H1 (cell line): ENCODE results near the gene ATP6V1G3. TPM values are rescaled to one million over a fixed set of nuclear protein-coding genes. Genes with fewer than 3 reads are reported as not detected.

Experiments used
- CTCF ChIA-PET: fragments of 300-600 bp; sonication (Branson Sonifier 250); formaldehyde crosslinking; loops from one replicate; lab custom pipeline; 2021; ENCODE audit not compliant: partially characterized antibody; lab: Charles Lee
- POLR2A ChIA-PET: fragments of 300-600 bp; sonication (Branson Sonifier 250); formaldehyde crosslinking; loops from one replicate; lab custom pipeline; 2021; ENCODE audit warnings: inconsistent platforms; ENCODE audit not compliant: partially characterized antibody; lab: Charles Lee
- DNase-seq, 2 experiments: peaks; one replicate each; pipeline versions ENCODE4 v3.0.0 to v3.0.0-alpha.2; 2010 to 2022; ENCODE audit warnings: low spot score in 2 of 2, low read depth in 1 of 2, mixed read lengths in 1 of 2
- FAIRE-seq: peaks from 2 replicates; lab custom pipeline; 2011; peaks lifted over from hg19 to GRCh38; lab: Jason Lieb, UNC
- H2AFZ ChIP-seq: 2 replicates; pipeline ENCODE4 v1.8.1; 2012; ENCODE audit warnings: low read length, inconsistent platforms
- H2AK5ac ChIP-seq: 2 replicates; pipeline ENCODE4 v1.6.1; 2013; ENCODE audit warnings: low read depth, low read length
- H2BK120ac ChIP-seq: replicated peaks from 2 replicates; pipeline ENCODE3; 2013; ENCODE audit warnings: low read depth, low read length, inconsistent platforms
- H2BK12ac ChIP-seq: 2 replicates; pipeline ENCODE4 v1.6.1; 2013; ENCODE audit warnings: low read depth, low read length
- H2BK15ac ChIP-seq: 2 replicates; pipeline ENCODE4 v1.6.1; 2013; ENCODE audit warnings: low read length
- H2BK20ac ChIP-seq: 2 replicates; pipeline ENCODE4 v1.6.1; 2013; ENCODE audit warnings: low read length
- H2BK5ac ChIP-seq: 2 replicates; pipeline ENCODE4 v1.6.1; 2013; ENCODE audit warnings: low read depth, low read length
- H3K14ac ChIP-seq: 2 replicates; pipeline ENCODE4 v1.6.1; 2013; ENCODE audit warnings: inconsistent platforms; ENCODE audit not compliant: insufficient read length
- H3K18ac ChIP-seq: 2 replicates; pipeline ENCODE4 v1.6.1; 2013; ENCODE audit warnings: low read length; ENCODE audit errors: extremely low read depth
- H3K23ac ChIP-seq: 2 replicates; pipeline ENCODE4 v1.6.1; 2013; ENCODE audit warnings: inconsistent platforms; ENCODE audit not compliant: insufficient read length
- H3K23me2 ChIP-seq: 2 replicates; pipeline ENCODE4 v1.6.1; 2013; ENCODE audit warnings: low read depth, low read length
- H3K27ac ChIP-seq: 2 replicates; pipeline ENCODE4 v1.6.1; 2011; ENCODE audit warnings: low read depth, low read length, inconsistent platforms
- H3K27me3 ChIP-seq, 4 experiments: replicated peaks in 1 of 4; 1 replicate in 1 of 4; 2 replicates in 3 of 4; pipeline versions ENCODE4 v1.6.1 to v1.8.1; 2011 to 2013; ENCODE audit warnings: low read length in 3 of 4, mild to moderate bottlenecking in 3 of 4, inconsistent platforms in 2 of 4, mixed read lengths in 2 of 4, moderate library complexity in 1 of 4; ENCODE audit not compliant: control insufficient read depth in 3 of 4, insufficient read depth in 3 of 4; ENCODE audit errors: extremely low read depth in 1 of 4
- H3K36me3 ChIP-seq, 4 experiments: 2 replicates each; pipeline versions ENCODE4 v1.6.1 to v1.8.1; 2011 to 2013; ENCODE audit warnings: mild to moderate bottlenecking in 4 of 4, low read length in 3 of 4, moderate library complexity in 2 of 4, control low read depth in 1 of 4, inconsistent platforms in 1 of 4; ENCODE audit not compliant: insufficient read depth in 4 of 4, control insufficient read depth in 2 of 4
- H3K4ac ChIP-seq: replicated peaks from 2 replicates; pipeline ENCODE3; 2013; ENCODE audit warnings: low read length, low read depth, mixed read lengths, inconsistent platforms; ENCODE audit not compliant: insufficient read length
- H3K4me1 ChIP-seq, 4 experiments: replicated peaks in 1 of 4; 1 replicate in 1 of 4; 2 replicates in 3 of 4; pipeline versions ENCODE4 v1.6.1 to v1.8.1; 2011 to 2013; ENCODE audit warnings: low read length in 3 of 4, inconsistent platforms in 2 of 4, mixed read lengths in 1 of 4; ENCODE audit not compliant: insufficient read depth in 4 of 4, control insufficient read depth in 3 of 4
- H3K4me2 ChIP-seq, 2 experiments: 2 replicates each; pipeline versions ENCODE4 v1.6.1 to v1.8.1; 2011 to 2013; ENCODE audit warnings: low read depth in 2 of 2, low read length in 2 of 2, control low read depth in 1 of 2, inconsistent platforms in 1 of 2, mild to moderate bottlenecking in 1 of 2; ENCODE audit not compliant: insufficient read depth in 1 of 2
- H3K4me3 ChIP-seq, 4 experiments: fragments of 200-600, 300-600 bp in 1 of 4; sonication (generic), shearing (Covaris generic), sonication (Bioruptor Twin) in 1 of 4; 2 replicates each; pipeline versions ENCODE4 v1.5.1 to v1.8.1; 2011 to 2016; ENCODE audit warnings: low read length in 4 of 4, low read depth in 3 of 4, control low read depth in 2 of 4, inconsistent platforms in 2 of 4, mild to moderate bottlenecking in 2 of 4, mixed read lengths in 1 of 4, moderate library complexity in 1 of 4; ENCODE audit not compliant: insufficient read depth in 2 of 4; ENCODE audit errors: extremely low read depth in 1 of 4
- H3K56ac ChIP-seq: replicated peaks from 2 replicates; pipeline ENCODE3; 2013; ENCODE audit warnings: low read depth, mild to moderate bottlenecking, mixed read lengths, low read length, inconsistent platforms; ENCODE audit not compliant: insufficient read length
- H3K79me1 ChIP-seq: 2 replicates; pipeline ENCODE4 v1.6.1; 2013; ENCODE audit warnings: low read depth, low read length, control low read depth
- H3K79me2 ChIP-seq, 2 experiments: 2 replicates each; pipeline versions ENCODE4 v1.6.1 to v1.8.1; 2012 to 2013; ENCODE audit warnings: low read length in 2 of 2, mild to moderate bottlenecking in 2 of 2, inconsistent platforms in 1 of 2; ENCODE audit not compliant: insufficient read depth in 2 of 2, control insufficient read depth in 1 of 2
- H3K9ac ChIP-seq, 4 experiments: replicated peaks in 1 of 4; 1 replicate in 1 of 4; 2 replicates in 3 of 4; pipeline versions ENCODE4 v1.6.1 to v1.8.1; 2011 to 2013; ENCODE audit warnings: low read depth in 3 of 4, low read length in 3 of 4, control low read depth in 2 of 4, mild to moderate bottlenecking in 2 of 4, moderate library complexity in 2 of 4, inconsistent platforms in 1 of 4; ENCODE audit errors: extremely low read depth in 1 of 4
- H3K9me3 ChIP-seq, 2 experiments: 2 replicates each; pipeline versions ENCODE4 v1.6.1 to v1.8.1; 2012 to 2013; ENCODE audit warnings: mild to moderate bottlenecking in 2 of 2, moderate library complexity in 2 of 2, control low read depth in 1 of 2, inconsistent platforms in 1 of 2, low read depth in 1 of 2, low read length in 1 of 2, mixed read lengths in 1 of 2; ENCODE audit not compliant: insufficient read depth in 2 of 2
- H4K20me1 ChIP-seq, 2 experiments: replicated peaks in 1 of 2; 2 replicates each; pipeline versions ENCODE3 to v1.8.1; 2011 to 2013; ENCODE audit warnings: inconsistent platforms in 2 of 2, low read length in 2 of 2, mild to moderate bottlenecking in 1 of 2; ENCODE audit not compliant: insufficient read depth in 2 of 2, control insufficient read depth in 1 of 2
- H4K5ac ChIP-seq: 2 replicates; pipeline ENCODE4 v1.6.1; 2013; ENCODE audit warnings: low read length, low read depth, mixed read lengths, inconsistent platforms; ENCODE audit not compliant: insufficient read length
- H4K8ac ChIP-seq: 2 replicates; pipeline ENCODE4 v1.8.0; 2013; ENCODE audit warnings: mild to moderate bottlenecking, moderate library complexity, low read length, inconsistent platforms; ENCODE audit not compliant: insufficient read depth; ENCODE audit errors: extremely low read depth
- H4K91ac ChIP-seq: replicated peaks from 2 replicates; pipeline ENCODE3; 2013; ENCODE audit warnings: low read length, mixed read lengths, inconsistent platforms; ENCODE audit not compliant: insufficient read length
- CBX8 ChIP-seq: fragments of 300-800, 300-1000 bp; sonication (generic); IDR thresholded peaks from 2 replicates; pipeline ENCODE4 v1.7.1; 2016; ENCODE audit warnings: low read depth, low read length, borderline replicate concordance
- EP300 ChIP-seq, 2 experiments: IDR thresholded peaks; 1 replicate in 1 of 2; 2 replicates in 1 of 2; pipeline ENCODE4 v1.6.1; 2011 to 2012; ENCODE audit warnings: low read depth in 2 of 2, low read length in 2 of 2, mild to moderate bottlenecking in 2 of 2, borderline replicate concordance in 1 of 2, inconsistent platforms in 1 of 2, moderate library complexity in 1 of 2
- SIX5 ChIP-seq: IDR thresholded peaks from 2 replicates; pipeline ENCODE4 v1.6.1; 2011; ENCODE audit warnings: mild to moderate bottlenecking, low read depth, low read length
- WGBS, 2 experiments: shearing (Covaris generic) in 1 of 2; methylation state at CpG; one replicate each; pipeline versions ENCODE4 v1.1.6 to v1.1.7; 2013 to 2015; ENCODE audit warnings: low lambda C conversion rate in 2 of 2, mixed read lengths in 2 of 2, inconsistent platforms in 1 of 2, low coverage in 1 of 2, missing lambda C conversion rate in 1 of 2; ENCODE audit not compliant: insufficient replicate concordance in 2 of 2, insufficient coverage in 1 of 2, insufficient read length in 1 of 2; ENCODE audit errors: extremely low coverage in 1 of 2, missing lambda C conversion rate in 1 of 2; 5-methylcytosine and 5-hydroxymethylcytosine counted together
- polyA plus RNA-seq, 7 experiments: library from polyadenylated mRNA; depleted of rRNA in 3 of 7; stranded (reverse) in 5 of 7; unstranded in 2 of 7; fragments of >200 nt in 5 of 7; fragments of 200-250 nt in 2 of 7; gene quantifications; 1 replicate in 5 of 7; 2 replicates in 1 of 7; 4 replicates in 1 of 7; pipeline versions ENCODE4 v1.2.1 to v1.2.3, GENCODE V29; 2011 to 2013; ENCODE audit warnings: missing spikeins in 2 of 7, mixed read lengths in 2 of 7
- total RNA-seq: library from RNA; stranded (reverse); fragmentation: NEBNext Ultra II Directional; extraction: Animal tissue kit (Norgen Biotek cat#: 25700); gene quantifications from 2 replicates; pipeline ENCODE4 v1.2.1, GENCODE V29; 2021

ATP6V1G3 gene
- total and polyA plus RNA-seq, 2 of the 8 experiments (the other 6 are each of a cell fraction or from before 2014, with no cell fraction given) = not detected

DNA sequence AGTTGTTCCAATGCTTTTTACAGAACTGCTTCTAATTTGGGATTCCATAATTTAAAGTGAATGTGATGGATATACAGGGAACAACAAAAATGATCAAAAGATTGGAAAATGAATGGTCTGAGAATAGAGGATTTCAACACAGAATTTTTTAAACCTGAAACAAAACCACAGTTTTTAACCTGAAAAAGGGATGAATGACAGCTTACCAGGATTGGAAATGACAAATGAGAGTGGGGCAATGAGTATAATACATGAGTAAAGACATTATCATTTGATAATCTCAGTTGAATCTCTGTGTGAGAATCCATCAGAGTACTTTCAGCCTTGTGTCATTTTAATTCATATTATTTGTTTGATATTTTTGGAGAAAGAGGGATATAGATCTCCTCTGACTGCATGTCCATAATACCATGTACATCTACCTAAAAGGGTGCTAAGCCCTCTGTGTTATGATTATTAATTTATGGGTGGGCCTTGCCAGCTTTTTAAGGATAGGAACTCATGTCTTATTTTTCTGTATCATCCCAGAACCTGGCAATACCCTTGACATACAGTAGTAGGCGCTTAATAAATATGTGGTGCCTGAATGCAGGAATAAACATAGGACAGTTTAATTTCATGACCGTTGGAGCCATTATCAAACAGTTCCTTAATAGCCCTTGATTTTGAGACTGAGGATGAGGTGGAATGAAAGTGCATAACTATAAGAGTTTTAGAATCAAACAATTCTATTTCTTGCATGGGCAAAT lies 12.4 kb upstream of the ATP6V1G3 start:
- Histone ChIP-seq H3K4ac (no peak overlapping the region), H3K14ac (no peak overlapping the region), H3K18ac (no peak overlapping the region), H2BK20ac (no peak overlapping the region), H3K4me1 (no peaks in the 10 kb centered on the region), H3K79me2 (no peaks in the 10 kb centered on the region), H3K27me3 (no peaks in the 10 kb centered on the region), H2BK120ac (no peak overlapping the region), H3K56ac (no peak overlapping the region), H2BK5ac (no peak overlapping the region), H3K23me2 (no peaks in the 10 kb centered on the region), H3K79me1 (no peaks in the 10 kb centered on the region), H3K9me3 (no peaks in the 10 kb centered on the region), H4K8ac (no peak overlapping the region), H2AK5ac (no peak overlapping the region), H3K4me3 (no peak overlapping the region), H3K27ac (no peak overlapping the region), H3K9ac (no peak overlapping the region), H3K36me3 (no peaks in the 10 kb centered on the region), H3K23ac (no peak overlapping the region), H4K20me1 (no peaks in the 10 kb centered on the region), H2BK12ac (no peak overlapping the region), H2BK15ac (no peak overlapping the region), H2AFZ (no peak overlapping the region), H4K91ac (no peak overlapping the region), H4K5ac (no peak overlapping the region), H3K4me2 (no peak overlapping the region)
- DNase-seq = no peak
- POLR2A ChIA-PET = no interaction called here
- CTCF ChIA-PET = interaction anchor here (0.6 kb wide), 1 partner anchor 424 kb away, joined by 4 read pairs; no protein-coding TSS in a partner anchor
- 98% methylated on average over 2 of the region's 2 CpGs; no CpG with 5 or more reads in 1 of the 2 experiments for WGBS, 2 experiments
- no peak for FAIRE-seq
- TF ChIP-seq EP300 (IDR thresholded peaks at IDR 0.05; ENCODE audit: borderline replicate concordance in 1 of 2, low read depth in 2 of 2, low read length in 2 of 2) = no peak
- TF ChIP-seq CBX8 = no peak
- no peak for TF ChIP-seq SIX5
